ENCODE results near the gene ZGRF1.
"Not testable (repeated sequence)": the region's sequence is repeated elsewhere in the genome, so short reads cannot be mapped to it uniquely, and the experiment has no call there.

ZGRF1 gene

GRCh38 chr4:112557676-112558411, 78.9 kb downstream of the ZGRF1 start:
- DNase-seq (ENCODE audit: low read depth), result no peak

- not testable (repeated sequence) for DNase-seq (ENCODE audit: low read depth)
Observed at GRCh38 chr4:112554271-112554670, 82.4 kb downstream of the ZGRF1 start.

DNA sequence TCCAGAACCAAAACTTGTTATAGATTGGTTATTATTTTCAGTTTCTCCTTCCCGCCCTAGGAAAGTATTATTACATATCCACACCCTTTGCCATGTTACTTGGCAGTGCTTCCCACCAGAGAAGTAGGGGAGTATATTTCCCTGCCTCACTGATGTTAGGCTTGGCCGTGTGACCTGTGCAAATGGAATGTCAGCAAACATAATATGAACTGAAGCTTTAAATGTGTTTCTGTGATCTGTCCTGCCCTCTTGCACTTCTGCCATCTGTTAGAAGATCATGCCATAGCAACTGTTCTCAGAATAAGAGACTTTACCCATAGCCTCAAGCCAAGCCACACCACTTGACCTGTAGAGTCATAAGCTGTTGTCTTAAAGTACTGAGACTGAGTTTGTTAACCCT, 84.0 kb downstream of the ZGRF1 start:
- no peak for DNase-seq (ENCODE audit: low read depth)

- DNase-seq (ENCODE audit: low read depth), result no peak
Observed at GRCh38 chr4:112550728-112551127, 86.0 kb downstream of the ZGRF1 start.

- DNase-seq (ENCODE audit: low read depth), result no peak
Observed at GRCh38 chr4:112546476-112546875, 90.2 kb downstream of the ZGRF1 start.

DNA sequence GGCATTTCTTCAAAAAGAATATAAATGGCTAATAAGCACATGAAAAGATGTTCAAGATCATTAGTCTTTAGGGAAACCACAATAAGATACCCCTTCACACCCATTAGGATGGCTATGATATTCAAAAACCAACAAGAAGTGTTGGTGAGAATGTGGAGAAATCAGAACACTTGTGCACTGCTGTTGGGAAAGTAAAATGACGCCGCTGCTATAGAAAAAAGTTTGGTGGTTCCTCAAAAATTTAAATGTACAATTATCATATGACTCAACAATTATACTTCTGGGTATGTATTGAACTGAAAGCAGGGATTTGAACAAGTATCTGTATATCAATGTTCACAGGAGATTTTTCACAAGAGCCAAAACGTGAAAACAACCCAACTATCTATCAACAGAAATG, 91.4 kb downstream of the ZGRF1 start:
- no peak for DNase-seq (ENCODE audit: low read depth)

GRCh38 chr4:112540695-112541094, 96.0 kb downstream of the ZGRF1 start:
- DNase-seq (ENCODE audit: low read depth), result no peak

DNA sequence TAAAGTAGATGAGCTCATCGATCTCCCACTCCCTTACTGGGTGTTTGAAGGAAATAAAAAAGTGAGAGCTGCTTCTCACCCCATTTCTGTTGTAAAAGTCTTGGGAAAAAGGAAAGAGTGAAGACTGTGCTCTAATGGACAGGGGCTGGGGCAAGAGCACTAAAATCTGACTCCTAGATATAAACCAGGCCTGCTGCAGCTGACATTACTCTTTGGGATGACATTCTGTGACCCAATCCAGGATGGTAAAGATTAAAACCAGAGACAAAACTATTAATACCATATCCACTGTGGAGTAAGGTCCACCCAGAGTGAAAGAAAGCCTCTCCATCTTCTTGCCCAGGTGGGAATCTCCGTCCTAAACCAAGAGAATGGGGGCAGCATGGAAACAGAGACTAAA, 100.6 kb downstream of the ZGRF1 start:
- no peak for DNase-seq (ENCODE audit: low read depth)

DNA sequence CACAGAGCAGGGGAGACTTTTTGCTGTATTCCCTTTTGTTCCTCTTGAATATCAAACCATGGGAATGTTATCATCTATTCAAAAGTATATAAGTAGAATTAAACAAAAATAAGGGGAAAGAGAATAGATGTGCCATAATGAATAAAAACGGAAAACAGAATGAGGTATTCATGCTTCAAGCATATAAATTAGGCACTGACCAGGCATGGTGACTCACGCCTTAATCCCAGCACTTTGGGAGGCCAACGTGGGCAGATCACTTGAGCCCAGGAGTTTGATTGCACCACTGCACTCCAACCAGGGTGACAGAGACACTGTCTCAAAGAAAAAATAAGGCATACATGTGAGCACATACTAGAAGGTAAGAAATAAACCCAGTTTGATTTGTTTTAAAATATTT, 104.4 kb downstream of the ZGRF1 start:
- no peak for DNase-seq (ENCODE audit: low read depth)

DNA sequence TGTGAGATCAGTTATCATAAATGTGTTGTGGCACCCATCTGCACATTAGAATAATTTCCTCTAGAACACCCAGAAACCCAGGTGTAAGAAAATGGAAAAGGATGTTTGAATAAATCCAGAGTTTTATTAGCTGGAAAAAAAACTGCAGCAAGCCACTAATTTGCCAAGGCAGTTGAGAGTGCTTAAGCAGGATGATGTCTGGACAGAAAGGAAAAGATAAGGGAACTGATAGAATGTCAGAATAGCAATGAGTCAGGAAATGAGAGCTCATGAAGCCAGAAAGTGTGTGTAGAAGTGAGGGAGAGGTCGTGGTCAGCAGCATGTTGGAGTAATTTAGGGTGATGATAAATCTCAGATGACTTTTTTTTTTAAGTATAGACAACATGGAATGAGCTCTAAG, 105.6 kb downstream of the ZGRF1 start:
- no peak for DNase-seq (ENCODE audit: low read depth)

GRCh38 chr4:112526061-112526460, 110.6 kb downstream of the ZGRF1 start:
- DNase-seq (ENCODE audit: low read depth), result no peak

DNA sequence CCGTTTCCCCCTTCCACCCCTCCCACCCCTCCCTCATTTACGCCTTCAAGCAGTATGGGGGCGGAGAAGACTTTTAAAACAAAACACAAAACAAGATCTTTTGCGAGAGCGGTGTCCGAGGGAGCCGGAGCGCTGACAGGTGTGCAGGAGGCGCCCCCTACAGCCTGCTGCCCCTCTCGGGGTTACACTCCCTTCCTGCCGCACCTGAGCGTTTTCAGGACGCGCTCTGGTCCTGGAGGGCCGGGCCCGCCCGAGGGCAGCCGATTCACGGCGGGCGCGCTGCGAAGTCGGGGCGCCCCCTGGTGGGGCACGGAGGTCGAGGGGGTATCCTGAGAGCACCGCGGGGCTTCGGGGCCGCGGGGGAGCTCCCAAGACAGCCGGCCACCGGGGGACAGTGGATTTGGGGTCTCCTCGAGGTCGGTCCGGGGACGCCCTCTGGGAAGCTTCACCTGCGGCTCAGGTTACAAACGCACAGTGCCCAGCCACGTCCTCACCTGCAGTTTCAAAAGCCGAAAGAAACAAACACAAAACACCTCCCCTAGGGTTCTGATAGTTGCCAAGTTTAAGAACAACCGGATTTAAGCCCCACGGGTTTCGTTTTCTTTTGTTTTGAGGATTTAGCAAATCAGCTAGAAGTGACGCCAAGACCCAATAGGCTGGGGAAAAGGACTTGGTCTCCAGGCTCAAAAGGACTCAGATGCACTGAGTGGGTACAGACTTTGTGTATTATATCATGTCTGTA, 112.8 kb downstream of the ZGRF1 start:
- peak; percentile 43 for DNase-seq (ENCODE audit: low read depth)

DNA sequence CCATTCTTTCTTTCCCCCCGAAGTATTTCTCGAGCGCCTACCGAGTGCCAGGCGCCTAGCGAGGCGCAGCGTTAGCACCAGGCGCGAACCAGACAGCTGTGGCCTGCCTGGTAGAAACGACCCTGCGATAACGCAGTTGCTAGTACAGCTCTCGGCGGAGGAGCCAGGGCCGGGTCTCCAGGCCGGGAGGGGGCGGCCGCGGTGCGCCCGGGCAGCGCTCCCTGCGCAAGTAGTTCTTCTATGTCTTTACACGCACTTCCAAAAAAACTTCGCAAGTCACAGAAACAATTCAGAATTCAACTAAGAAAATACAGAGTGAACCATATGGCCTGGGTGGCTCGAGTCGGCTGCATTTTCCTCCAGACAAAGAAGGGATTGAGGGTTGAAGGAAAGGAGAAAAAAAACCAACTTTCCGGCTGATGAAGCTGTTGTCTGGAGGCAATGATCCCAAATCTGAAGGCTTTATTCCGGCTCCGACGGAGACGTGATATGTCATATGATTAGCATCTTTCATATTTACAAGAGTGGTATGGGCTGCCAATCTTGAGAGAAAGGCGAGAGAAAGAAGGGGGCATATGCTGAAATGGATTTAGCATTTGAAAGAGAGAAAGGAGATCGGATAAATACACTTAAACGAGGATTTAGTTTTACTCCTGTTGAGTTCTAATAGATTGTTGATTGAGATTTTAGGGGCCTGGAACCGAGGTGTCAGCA, 113.5 kb downstream of the ZGRF1 start:
- no peak for DNase-seq (ENCODE audit: low read depth)

DNA sequence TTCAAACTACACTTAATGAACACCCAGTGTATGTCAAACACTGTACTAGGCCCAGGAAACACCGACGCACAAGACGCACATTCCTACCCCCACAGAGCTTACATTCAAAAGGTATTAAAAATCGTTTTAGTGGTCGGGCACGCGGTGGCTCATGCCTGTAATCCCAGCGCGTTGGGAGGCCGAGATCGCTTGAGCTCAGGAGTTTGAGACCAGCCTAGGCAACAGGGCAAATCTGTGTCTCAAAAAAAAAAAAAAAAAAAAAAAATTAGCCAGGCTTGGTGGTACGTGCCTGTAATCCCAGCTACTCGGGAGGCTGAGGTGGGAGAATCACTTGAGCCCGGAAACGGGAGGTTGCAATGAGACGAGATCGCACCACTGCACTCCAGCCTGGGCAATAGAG, 114.3 kb downstream of the ZGRF1 start:
- DNase-seq (ENCODE audit: low read depth), result not testable (repeated sequence)

- no peak for DNase-seq (ENCODE audit: low read depth)
Observed at GRCh38 chr4:112521123-112522023, 115.3 kb downstream of the ZGRF1 start.

- DNase-seq (ENCODE audit: low read depth), result no peak
Observed at GRCh38 chr4:112520598-112521122, 116.0 kb downstream of the ZGRF1 start.

- no peak for DNase-seq (ENCODE audit: low read depth)
Observed at GRCh38 chr4:112519689-112520597, 116.8 kb downstream of the ZGRF1 start.

- DNase-seq (ENCODE audit: low read depth), result no peak
Observed at GRCh38 chr4:112518675-112519074, 118.0 kb downstream of the ZGRF1 start.

- no peak for DNase-seq (ENCODE audit: low read depth)
Observed at GRCh38 chr4:112517911-112518310, 118.8 kb downstream of the ZGRF1 start.

GRCh38 chr4:112517067-112517634, 119.6 kb downstream of the ZGRF1 start:
- no peak for DNase-seq (ENCODE audit: low read depth)
